ENCODE results near the gene GDI2.
A peak's percentile ranks its signal among the peaks of the same experiment; 100 is the strongest.
"Not testable (repeated sequence)": the region's sequence is repeated elsewhere in the genome, so short reads cannot be mapped to it uniquely, and the experiment has no call there.

The GDI2 gene

DNA sequence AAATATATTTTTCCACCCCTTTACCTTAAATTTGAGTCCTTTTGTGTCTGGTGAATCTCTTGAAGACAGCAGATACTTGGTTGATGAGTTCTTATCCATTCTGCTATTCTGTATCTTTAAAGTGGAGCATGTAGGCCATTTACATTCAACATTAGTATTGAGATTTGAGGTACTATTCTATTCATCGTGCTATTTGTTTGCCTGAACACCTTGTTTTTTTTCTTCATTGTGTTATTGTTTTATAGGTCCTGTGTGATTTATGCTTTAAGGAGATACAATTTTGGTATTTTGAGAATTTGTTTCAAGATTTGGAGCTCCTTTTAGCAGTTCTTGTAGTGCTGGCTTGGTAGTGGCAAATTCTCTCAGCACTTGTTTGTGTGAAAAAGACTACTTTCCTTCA, 29.9 kb downstream of the GDI2 start:
- no peak for DNase-seq

DNA sequence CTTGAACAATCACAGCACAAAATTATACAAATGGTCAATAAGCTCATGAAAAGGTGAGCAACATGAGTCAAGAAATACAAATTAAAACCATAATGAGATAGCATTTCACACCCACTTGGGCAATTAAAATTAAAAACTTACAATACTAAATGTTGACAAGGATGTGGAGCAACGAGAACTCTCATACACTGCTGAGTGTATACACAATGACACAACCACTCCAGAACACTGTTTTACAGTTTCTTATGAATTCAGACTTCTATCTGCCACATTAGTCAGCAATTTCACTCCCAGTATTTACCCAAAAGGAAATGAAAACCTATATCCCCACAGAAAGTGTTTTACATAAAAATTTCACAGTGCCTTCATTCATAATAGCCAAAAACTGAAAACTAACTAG, 31.1 kb downstream of the GDI2 start:
- DNase-seq: no peak

DNA sequence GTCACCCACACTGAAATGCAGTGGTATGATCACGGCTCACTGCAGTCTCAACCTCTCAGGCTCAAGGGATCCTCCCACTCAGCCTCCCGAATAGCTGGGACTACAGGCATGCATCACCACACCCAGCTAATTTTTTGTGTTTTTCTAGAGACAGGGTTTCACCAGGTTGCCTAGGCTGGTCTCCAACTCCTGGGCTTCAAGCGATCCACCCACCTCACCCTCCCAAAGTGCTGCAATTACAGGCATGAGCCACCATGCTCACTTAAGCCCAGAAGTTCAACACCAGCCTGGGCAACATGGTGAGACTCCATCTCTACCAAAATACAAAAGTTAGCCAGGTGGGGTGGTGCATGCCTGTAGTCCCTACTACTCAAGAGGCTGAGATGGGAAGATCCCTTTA, 33.5 kb downstream of the GDI2 start:
- no peak for DNase-seq

DNA sequence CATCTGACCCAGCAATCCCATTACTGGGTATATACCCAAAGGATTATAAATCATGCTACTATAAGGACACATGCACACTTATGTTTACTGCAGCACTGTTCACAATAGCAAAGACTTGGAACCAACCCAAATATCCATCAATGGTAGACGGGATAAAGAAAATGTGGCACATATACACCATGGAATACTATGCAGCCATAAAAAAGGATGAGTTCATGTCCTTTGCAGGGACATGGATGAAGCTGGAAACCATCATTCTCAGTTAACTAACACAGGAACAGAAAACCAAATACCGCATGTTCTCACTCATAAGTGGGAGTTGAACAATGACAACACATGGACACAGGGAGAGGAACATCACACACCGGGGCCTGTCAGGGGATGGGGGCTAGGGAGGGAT, 35.5 kb downstream of the GDI2 start:
- DNase-seq: not testable (repeated sequence)

DNA sequence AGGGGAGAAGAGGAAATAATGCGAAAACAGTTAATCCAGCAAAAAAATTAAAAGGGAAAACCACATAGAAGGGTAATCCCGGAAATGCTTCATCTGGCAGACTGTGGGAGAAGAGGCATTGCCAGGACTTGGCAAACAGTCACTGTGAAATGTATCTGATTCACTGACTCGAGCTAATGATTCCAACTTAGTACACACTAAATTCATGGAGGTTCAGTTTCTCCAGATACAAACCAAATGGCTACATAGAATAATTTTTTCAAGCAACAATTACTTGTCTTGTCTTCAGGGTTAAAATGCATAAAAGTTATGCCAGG, 36.4 kb downstream of the GDI2 start:
- DNase-seq: no peak

DNA sequence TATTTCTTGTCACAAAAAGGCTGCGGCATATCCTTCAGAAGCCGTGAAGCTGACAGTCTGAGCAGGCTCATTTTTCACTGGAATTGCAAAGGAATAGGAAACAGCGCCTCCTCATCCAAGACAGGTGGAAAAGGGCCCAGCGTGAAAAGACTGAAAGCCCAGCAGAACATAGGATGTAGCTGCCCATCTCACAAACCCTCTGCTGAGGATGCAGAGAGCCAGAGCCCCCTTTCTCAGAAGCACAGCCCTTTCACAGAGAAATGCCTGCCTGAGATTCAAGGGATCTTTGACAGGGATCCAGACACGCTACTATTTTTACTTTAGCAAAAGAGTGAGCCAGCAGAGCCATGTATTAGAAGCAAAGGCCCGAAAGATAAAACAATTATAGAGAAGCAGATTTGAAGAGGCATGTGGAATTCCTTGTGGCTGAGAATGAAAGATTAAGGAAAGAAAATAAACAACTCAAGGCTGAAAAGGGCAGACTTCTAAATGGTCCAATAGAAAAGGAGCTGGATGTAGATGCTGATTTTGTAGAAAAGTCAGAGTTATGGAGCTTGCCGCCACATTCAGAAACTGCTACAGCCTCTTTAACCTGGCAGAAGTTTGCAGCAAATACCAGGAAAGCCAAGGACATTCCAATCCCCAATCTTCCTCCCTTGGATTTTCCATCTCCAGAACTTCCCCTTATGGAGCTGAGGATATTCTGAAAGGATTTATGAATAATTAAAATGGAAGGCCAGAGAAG, 36.9 kb downstream of the GDI2 start:
- peak in 2 of 51 donors; percentile 17 to 30 for DNase-seq

DNA sequence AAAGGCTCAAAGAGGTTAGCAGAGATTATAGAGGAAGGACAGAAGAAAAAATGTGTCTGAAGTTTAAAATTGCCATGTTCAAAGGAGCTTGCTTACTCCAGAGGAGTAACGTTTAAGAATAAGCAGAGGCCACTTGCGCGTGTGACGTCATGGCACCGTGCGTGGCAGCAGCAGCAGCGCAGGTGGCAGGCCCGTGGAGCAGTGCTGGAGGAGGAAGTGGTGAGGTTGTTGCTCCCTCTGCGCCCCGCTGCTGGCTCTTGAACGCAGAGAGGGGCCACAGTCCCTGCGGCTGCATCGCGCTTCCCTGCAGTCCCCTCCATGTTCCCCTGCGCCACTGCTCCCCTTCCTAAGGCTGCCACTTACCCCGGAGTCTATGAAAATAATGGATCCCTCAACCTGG, 37.5 kb downstream of the GDI2 start:
- DNase-seq: peak in 9 of 51 donors; percentile 3 to 24 (median 11)

DNA sequence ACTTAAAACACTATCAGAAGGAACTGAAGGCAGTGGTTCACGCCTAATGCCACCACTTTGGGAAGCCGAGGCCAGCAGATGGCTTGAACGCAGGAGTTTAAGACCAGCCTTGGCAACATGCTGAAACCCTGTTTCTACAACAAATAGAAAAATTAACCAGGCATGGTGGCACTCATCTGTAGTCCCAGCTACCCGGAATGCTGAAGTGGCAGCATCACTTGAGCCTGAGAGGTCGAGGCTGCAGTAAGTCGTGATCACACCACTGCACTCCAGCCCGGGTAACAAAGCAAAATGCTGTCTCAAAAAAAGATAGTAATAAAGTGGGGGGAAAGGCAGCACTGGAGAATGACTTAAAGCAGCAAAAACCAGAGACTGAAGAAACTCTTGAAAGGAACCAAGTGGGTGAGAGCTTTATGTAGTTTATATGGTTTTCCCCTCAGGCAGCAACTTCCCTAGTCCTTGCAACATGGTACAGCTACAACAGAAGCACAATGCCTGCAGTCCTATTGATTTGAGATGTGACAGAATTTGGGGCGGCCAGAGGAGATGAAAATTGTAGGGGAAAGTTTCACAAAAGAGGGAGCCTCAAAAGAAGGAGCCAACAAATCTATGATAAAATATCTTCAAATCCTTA, 38.1 kb downstream of the GDI2 start:
- no peak for DNase-seq

DNA sequence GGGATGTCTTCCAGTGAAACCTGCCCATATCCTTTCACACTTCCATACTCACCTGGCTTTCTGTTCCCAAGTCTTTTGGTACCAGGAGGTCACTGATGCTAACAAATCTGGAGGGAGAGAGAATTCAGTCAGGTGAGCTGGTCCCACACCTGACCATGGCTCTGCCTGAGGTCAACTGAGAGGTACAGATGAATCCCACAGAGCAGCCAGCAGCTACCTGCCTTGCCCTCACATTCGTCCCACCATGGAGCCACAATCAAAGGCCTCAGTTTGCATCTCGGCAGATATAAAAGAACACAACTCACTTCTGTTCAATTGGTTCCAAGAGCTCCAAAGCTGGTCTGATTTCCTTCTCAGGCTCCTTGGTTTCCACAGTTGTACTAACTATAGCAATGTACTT, 47.0 kb downstream of the GDI2 start:
- no peak for DNase-seq

DNA sequence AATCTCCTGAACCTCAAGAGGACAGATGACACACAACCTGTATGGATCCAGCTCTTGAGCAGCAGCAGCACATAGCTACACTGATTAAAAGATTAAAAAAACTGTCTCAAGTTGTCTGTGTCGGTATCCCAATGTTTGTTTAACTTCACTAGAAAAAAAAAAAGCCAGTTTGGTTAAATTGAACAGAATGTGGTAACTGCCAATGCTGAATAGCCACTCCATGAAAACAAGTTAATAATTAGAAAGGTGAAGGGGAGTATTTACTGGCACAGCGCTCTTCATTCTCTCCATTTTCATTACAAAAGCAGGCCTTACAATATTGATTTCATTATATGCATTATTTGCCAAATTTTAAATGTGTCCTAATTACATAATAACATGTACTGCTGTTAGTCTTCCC, 47.6 kb downstream of the GDI2 start:
- no peak for DNase-seq

DNA sequence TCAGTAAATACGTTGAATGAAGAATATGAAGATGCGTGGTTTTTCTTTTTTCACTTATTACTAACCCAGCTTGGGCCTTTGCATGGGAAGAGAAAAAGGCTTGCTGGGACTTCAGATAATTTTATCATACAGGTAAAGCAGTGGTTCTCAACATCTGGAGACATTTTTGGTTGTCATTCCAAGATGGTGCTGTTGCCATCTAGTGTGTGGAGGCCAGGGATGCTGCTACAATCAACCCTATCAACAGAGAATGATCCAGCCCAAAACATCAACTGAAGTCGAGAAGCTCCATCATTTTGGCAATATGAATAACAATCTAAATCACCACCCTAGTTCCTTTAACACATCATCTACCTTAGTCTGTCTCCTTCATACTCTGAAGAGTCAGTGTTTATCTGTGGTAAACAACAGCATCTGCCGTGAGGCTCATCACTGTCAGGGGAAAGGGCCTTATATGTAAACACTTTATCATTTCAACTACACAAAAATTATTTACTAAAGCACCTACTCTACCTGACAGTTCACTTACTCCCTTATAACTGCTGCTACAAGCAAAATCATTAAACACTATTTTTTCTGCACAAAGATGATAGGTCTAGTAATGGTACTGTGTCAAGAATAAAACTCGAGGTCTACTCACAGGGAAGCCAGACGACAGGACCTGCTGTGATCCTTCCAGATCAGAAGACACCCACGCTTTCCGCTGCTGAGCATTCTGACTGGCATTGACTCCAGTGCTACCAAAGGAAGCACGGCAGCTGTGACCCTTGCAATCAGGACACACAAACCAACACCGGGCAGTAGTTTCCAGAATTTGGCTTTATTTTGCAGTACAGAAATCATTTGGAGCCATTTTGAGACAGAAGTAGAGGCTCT, 48.6 kb downstream of the GDI2 start:
- DNase-seq: no peak

DNA sequence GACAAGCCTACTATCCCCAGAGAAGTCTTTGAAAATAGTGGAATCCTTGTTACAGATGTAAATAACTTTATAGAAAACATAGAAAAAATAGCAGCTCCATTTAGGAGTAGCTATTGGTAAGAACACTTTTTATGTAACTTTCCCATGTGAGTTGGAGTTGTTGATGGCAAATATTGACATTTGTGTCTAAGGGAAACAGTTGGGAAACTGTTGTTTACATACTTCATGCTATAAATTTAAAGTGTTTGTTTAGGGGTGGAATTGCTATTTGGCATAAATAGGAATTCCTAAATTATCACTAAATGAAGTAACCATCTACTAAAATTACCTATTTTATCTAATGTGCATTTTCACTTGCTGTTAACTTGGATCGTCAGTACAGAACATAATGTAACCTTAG, 50.7 kb downstream of the GDI2 start:
- no peak for DNase-seq

DNA sequence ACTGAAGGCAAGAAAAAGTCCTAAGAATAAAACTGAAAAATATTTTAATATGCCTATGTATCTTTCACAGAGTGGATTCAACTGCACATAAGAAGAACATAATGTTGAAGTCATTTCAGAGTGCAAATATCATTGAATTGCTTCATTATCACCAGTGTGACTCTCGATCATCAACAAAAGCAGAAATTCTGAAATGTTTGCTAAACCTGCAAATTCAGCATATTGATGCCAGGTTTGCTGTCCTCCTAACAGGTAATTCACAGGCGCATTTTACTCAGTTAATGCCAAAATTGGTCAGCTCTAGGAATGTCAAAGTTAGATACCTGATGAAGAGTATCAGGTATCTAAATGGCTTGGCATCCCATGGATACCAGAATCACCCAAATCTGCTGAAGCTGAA, 52.0 kb downstream of the GDI2 start:
- DNase-seq: no peak

DNA sequence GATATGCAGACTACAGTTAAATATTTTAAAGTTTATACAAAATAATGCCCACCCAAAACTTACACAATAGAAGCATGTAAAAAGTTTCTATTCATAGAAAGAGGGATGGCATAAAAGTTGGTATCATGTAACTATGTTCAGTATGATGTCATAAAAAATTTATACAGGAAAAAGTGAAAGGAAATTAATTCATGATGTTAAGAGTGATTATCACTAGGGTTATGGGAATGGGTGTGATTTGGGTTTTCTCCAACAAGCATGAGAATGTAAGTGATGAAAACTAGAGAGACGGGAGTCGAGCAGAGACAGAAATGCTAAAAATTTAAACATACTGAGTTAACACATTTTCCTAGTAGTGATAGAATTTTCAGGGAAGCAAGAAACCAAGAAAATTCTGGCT, 52.7 kb downstream of the GDI2 start:
- DNase-seq: no peak

DNA sequence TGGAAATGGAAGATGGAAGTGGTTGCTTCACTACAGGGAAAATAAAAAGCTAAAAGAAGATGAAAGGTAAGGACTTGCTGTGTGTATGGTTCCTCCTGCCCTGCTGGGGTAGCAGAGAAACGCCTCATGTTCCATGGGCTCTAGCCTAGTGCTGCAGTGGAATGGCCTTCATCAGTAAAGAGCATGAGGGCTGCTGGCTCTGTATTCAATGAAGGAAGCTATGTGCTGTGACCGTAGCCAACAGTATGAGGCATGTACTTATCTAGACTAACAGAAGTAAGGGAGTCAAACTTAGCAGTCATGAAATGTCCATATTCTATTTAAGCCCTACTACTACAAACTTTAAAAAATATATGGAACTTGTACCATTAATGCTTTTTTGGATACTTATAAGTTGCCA, 54.3 kb downstream of the GDI2 start:
- DNase-seq: no peak

DNA sequence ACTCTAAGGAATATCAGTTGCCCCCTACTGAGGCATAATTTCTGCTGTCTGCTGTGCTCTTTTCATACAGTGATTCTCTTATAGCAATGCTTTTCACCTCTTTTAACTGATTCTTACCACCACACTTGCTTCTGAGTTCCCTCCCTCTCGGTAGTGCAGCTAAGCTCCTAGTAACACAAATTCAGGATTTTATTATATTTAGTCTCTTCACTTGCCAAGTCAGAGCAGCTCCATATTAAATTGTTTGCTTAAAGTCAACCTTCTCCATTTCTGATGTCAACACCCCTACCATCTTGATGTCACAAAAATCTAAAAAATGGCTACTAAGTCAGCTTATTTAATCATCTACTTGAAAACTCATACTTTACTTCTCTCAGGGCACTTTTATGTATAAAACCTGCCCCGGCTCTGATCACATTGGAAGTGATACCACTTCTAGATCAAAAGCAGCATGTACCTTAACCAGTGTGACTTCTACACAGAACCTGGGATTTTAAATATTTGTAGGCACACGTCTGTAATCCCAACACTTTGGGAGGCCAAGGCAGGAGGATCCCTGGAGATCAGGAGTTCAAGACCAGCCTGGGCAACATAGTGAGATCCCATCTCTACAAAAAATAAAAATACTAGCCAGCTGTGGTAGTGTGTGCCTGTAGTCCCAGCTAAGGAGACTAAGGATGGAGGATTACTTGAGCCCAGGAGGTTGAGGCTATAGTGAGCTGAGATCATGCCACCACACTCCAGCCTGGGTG, 55.3 kb downstream of the GDI2 start:
- DNase-seq: no peak

DNA sequence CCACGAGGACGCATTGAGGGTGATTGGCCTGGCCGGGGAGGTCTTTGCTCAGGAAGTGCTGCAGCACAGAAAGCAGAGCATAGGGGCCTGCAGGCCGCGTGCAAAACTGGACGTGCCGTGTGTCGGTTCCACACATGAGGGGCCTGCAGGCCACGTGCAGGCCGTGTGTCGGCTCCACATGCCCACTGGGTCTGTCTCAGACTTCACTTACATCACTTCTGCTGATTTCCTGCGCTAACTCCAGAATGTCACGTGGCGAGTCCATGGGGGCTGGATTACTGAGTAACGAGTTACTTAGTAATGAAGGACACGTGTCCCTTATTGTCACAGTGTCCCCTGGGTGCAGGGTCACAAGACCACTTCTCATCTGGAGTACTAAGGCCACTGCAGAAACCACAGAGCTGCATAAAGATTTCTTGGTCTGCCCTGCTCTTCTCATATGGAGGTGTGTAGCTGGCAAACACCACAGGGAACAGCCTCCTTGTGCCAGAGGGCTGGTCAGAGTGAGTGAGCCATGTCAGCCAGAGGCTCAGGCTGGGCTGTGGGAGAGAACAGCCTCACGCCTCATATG, 60.8 kb downstream of the GDI2 start:
- DNase-seq: no peak

DNA sequence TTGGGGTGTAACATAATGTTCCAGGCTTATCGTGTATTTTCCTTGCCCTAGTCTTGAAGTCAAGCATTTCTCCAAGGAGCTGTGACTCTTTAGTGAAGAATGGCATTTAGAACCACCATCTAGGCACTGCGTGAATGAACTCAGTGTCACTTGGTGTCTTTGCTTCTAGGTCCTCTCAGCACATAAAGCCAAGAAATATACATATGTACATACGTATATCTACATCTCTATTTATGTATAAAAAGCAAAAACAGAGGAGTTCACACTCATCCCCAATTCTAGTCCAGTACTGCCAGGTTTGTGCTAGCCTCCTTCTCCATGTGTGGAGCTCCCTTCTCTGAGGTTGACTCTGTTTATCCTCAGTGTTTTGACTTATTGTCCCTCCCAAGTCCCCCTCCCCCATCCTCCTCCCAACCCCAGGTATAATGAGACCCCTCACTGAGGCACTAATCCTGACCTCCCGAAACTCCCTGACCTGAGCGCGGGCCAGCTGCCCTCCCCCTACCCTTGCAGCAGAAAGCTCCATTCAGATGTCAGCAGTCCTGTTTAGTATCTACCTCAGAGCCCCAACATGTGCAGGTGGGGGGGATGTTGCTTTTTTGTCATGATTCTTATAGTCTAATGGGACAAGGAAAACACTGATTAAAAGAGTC, 61.5 kb downstream of the GDI2 start:
- DNase-seq: no peak

DNA sequence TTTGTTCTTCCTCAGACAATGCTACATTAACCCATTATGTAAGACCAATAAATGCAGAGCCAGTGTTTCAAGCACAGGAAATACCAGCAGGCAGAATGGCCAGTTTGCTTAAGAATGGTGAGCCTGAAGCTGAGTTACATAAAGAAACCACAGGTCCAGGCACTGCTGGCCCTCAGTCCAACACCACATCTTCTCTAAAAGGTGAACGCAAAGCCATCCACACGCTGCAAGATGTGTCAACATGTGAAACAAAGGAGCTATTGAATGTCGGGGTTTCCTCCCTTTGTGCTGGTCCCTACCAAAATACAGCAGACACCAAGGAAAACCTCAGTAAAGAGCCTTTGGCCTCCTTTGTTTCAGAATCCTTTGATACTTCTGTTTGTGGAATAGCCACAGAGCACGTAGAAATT, 64.8 kb downstream of the GDI2 start:
- no peak for DNase-seq

DNA sequence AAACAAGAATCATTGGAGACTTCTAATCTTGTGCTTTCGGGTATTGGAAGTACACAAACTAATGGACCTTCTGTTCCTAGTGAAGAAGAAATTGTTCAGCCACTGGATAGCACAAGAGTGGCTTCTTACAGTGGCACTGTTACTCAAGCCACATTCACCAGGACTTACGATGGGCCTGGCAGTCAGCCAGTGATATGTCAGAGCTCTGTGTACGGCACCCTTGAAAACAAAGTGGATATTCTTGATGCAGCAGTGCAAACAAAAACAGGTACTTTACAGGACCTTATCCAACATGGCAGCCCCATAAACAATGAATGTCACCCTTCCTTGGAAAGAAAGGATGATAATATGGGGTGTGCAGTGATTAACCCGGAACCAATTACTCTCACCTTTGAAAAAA, 67.0 kb downstream of the GDI2 start:
- no peak for DNase-seq

DNA sequence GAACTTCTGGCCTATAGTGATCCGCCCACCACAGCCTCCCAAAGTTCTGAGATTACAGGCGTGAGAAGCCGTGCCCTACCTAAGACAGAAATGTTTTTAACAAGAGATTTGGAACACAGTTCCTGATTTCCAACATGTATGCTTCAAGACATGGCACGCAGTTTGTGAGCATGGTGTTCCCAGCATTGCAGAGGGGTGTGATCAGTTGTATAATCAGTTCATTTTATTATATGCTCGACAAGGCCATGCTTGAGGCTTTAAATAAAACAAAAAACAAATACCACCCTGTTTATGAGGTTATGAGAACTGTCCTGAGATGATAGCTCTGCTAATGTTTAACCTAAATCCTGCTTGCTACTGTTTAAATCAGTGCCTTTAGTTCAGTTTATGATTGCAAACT, 68.4 kb downstream of the GDI2 start:
- no peak for DNase-seq

Data from hypothalamus (tissue), 51 donors.